ENCODE results near the gene SH3BP5.

DNA sequence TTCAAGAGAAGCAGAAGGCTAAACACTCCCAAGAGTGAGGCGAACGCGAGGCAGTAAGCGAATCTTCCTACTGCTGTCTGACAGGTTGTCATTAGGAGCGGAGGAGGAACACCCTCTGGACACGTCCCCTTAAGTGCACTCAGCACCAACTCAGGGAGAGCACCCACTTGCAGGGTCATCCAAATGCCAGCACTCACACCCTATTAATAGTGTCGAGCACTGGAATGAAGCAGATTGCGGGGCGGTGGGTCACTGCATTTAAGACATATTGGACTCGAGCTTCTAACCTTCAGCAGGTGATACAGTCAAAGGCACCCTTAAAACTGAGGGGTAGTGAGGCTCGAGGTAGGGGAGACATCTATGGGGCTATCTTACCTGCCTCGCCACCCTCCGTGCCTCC, 28.7 kb downstream of the SH3BP5 start:
- TF ChIP-seq, protein P1, sequence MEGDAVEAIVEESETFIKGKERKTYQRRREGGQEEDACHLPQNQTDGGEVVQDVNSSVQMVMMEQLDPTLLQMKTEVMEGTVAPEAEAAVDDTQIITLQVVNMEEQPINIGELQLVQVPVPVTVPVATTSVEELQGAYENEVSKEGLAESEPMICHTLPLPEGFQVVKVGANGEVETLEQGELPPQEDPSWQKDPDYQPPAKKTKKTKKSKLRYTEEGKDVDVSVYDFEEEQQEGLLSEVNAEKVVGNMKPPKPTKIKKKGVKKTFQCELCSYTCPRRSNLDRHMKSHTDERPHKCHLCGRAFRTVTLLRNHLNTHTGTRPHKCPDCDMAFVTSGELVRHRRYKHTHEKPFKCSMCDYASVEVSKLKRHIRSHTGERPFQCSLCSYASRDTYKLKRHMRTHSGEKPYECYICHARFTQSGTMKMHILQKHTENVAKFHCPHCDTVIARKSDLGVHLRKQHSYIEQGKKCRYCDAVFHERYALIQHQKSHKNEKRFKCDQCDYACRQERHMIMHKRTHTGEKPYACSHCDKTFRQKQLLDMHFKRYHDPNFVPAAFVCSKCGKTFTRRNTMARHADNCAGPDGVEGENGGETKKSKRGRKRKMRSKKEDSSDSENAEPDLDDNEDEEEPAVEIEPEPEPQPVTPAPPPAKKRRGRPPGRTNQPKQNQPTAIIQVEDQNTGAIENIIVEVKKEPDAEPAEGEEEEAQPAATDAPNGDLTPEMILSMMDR (IDR thresholded peaks at IDR 0.05), result no peak
- TF ChIP-seq POLR2A (IDR thresholded peaks at IDR 0.05), result no peak
